ENCODE results near the gene RAB17.

Gene RAB17

GRCh38 chr2:237590272-237591140, at the start of gene RAB17:
RAB17 (minus strand) TSS chr2:237590734; CDS start chr2:237586154, 4,580 bp downstream.
- in situ Hi-C loops (cut with HindIII; ENCODE audit: low pct_unique_long_range_greater_than_20kb, low sequenced_read_pairs), result no loop called here
- no peak for TF ChIP-seq JUND (IDR thresholded peaks at IDR 0.05; ENCODE audit: low read depth)
- peak; percentile 63 to 94 for DNase-seq (ENCODE audit: low read depth in 1 of 2, low spot score in 1 of 2)

- TF ChIP-seq JUND (IDR thresholded peaks at IDR 0.05; ENCODE audit: low read depth), result no peak
- no peak for DNase-seq (ENCODE audit: low read depth in 1 of 2, low spot score in 1 of 2)
Measured at GRCh38 chr2:237639836-237640220, 49.3 kb upstream of the RAB17 start.

GRCh38 chr2:237639052-237639835, 48.7 kb upstream of the RAB17 start:
- in situ Hi-C loops (cut with HindIII; ENCODE audit: low pct_unique_long_range_greater_than_20kb, low sequenced_read_pairs), result no loop called here
- no peak for DNase-seq (ENCODE audit: low read depth in 1 of 2, low spot score in 1 of 2)
- TF ChIP-seq JUND (IDR thresholded peaks at IDR 0.05; ENCODE audit: low read depth), result no peak

More at GRCh38 chr2:237639836-237640220, 49.3 kb upstream of the RAB17 start:
- in situ Hi-C loops (cut with HindIII; ENCODE audit: low pct_unique_long_range_greater_than_20kb, low sequenced_read_pairs), result no loop called here

- in situ Hi-C loops (cut with HindIII; ENCODE audit: low pct_unique_long_range_greater_than_20kb, low sequenced_read_pairs), result no loop called here
- no peak for TF ChIP-seq JUND (IDR thresholded peaks at IDR 0.05; ENCODE audit: low read depth)
- no peak for DNase-seq (ENCODE audit: low read depth in 1 of 2, low spot score in 1 of 2)
Measured at GRCh38 chr2:237638176-237638575, 47.6 kb upstream of the RAB17 start.

- in situ Hi-C loops (cut with HindIII; ENCODE audit: low pct_unique_long_range_greater_than_20kb, low sequenced_read_pairs), result no loop called here
- no peak for DNase-seq (ENCODE audit: low read depth in 1 of 2, low spot score in 1 of 2)
- TF ChIP-seq JUND (IDR thresholded peaks at IDR 0.05; ENCODE audit: low read depth), result no peak
Measured at GRCh38 chr2:237637429-237638135, 47.0 kb upstream of the RAB17 start.

- DNase-seq (ENCODE audit: low read depth in 1 of 2, low spot score in 1 of 2), result no peak
- TF ChIP-seq JUND (IDR thresholded peaks at IDR 0.05; ENCODE audit: low read depth), result no peak
- in situ Hi-C loops (cut with HindIII; ENCODE audit: low pct_unique_long_range_greater_than_20kb, low sequenced_read_pairs), result no loop called here
Measured at GRCh38 chr2:237636578-237636977, 46.0 kb upstream of the RAB17 start.

- TF ChIP-seq JUND (IDR thresholded peaks at IDR 0.05; ENCODE audit: low read depth), result no peak
- DNase-seq (ENCODE audit: low read depth in 1 of 2, low spot score in 1 of 2), result peak in 1 of 2 experiments; percentile 59
- in situ Hi-C loops (cut with HindIII; ENCODE audit: low pct_unique_long_range_greater_than_20kb, low sequenced_read_pairs), result no loop called here
Measured at GRCh38 chr2:237633061-237633561, 42.6 kb upstream of the RAB17 start.

GRCh38 chr2:237631801-237632585, 41.5 kb upstream of the RAB17 start:
- in situ Hi-C loops (cut with HindIII; ENCODE audit: low pct_unique_long_range_greater_than_20kb, low sequenced_read_pairs), result no loop called here

GRCh38 chr2:237631007-237631785, 40.7 kb upstream of the RAB17 start:
- no peak for TF ChIP-seq JUND (IDR thresholded peaks at IDR 0.05; ENCODE audit: low read depth)
- DNase-seq (ENCODE audit: low read depth in 1 of 2, low spot score in 1 of 2), result no peak
- in situ Hi-C loops (cut with HindIII; ENCODE audit: low pct_unique_long_range_greater_than_20kb, low sequenced_read_pairs), result no loop called here

More at GRCh38 chr2:237631801-237632585, 41.5 kb upstream of the RAB17 start:
- no peak for TF ChIP-seq JUND (IDR thresholded peaks at IDR 0.05; ENCODE audit: low read depth)
- DNase-seq (ENCODE audit: low read depth in 1 of 2, low spot score in 1 of 2), result no peak

- in situ Hi-C loops (cut with HindIII; ENCODE audit: low pct_unique_long_range_greater_than_20kb, low sequenced_read_pairs), result no loop called here
- DNase-seq (ENCODE audit: low read depth in 1 of 2, low spot score in 1 of 2), result no peak
- no peak for TF ChIP-seq JUND (IDR thresholded peaks at IDR 0.05; ENCODE audit: low read depth)
Measured at GRCh38 chr2:237630216-237631000, 39.9 kb upstream of the RAB17 start.
